H9 (cell line): Measurements from ENCODE around the gene STK10. TPM values are rescaled to one million over a fixed set of nuclear protein-coding genes. Genes with fewer than 3 reads are reported as not detected.

Source experiments
- DNase-seq: peaks from one replicate; pipeline ENCODE4 v3.0.0-alpha.2; 2017
- H2AFZ ChIP-seq: one replicate; pipeline ENCODE4 v1.6.1; 2013; ENCODE audit warnings: mild to moderate bottlenecking, low read length, control low read depth, moderate library complexity
- H2AK5ac ChIP-seq: 2 replicates; pipeline ENCODE4 v1.6.1; 2013; ENCODE audit warnings: low read length, control low read depth, mixed read lengths; ENCODE audit not compliant: insufficient read length
- H2BK120ac ChIP-seq: one replicate; pipeline ENCODE4 v1.6.1; 2013; ENCODE audit warnings: low read depth, mild to moderate bottlenecking, low read length, control low read depth, inconsistent platforms; ENCODE audit not compliant: poor library complexity, severe bottlenecking
- H2BK12ac ChIP-seq: 2 replicates; pipeline ENCODE4 v1.6.1; 2013; ENCODE audit warnings: low read length, control low read depth, mixed read lengths, low read depth; ENCODE audit not compliant: insufficient read length
- H2BK15ac ChIP-seq: 2 replicates; pipeline ENCODE4 v1.6.1; 2013; ENCODE audit warnings: low read depth, low read length, control low read depth
- H2BK20ac ChIP-seq: one replicate; pipeline ENCODE4 v1.6.1; 2013; ENCODE audit warnings: low read depth, mild to moderate bottlenecking, low read length, control low read depth, inconsistent platforms; ENCODE audit not compliant: poor library complexity, severe bottlenecking
- H2BK5ac ChIP-seq: 2 replicates; pipeline ENCODE4 v1.6.1; 2013; ENCODE audit warnings: low read length, control low read depth, mixed read lengths; ENCODE audit not compliant: insufficient read length
- H3K14ac ChIP-seq: 2 replicates; pipeline ENCODE4 v1.6.1; 2013; ENCODE audit warnings: low read length, control low read depth; ENCODE audit not compliant: insufficient read depth
- H3K18ac ChIP-seq: 2 replicates; pipeline ENCODE4 v1.6.1; 2013; ENCODE audit warnings: low read depth, mild to moderate bottlenecking, mixed read lengths, low read length, control low read depth; ENCODE audit not compliant: insufficient read length
- H3K23ac ChIP-seq: 2 replicates; pipeline ENCODE4 v1.6.1; 2013; ENCODE audit warnings: low read length, control low read depth, mixed read lengths, low read depth; ENCODE audit not compliant: insufficient read length
- H3K23me2 ChIP-seq: 2 replicates; pipeline ENCODE4 v1.6.1; 2013; ENCODE audit warnings: low read depth, mild to moderate bottlenecking, mixed read lengths, low read length, control low read depth; ENCODE audit not compliant: insufficient read length, poor library complexity, severe bottlenecking
- H3K27ac ChIP-seq: 2 replicates; pipeline ENCODE4 v1.5.1; 2013; ENCODE audit warnings: low read length, control low read depth, mixed read lengths, low read depth; ENCODE audit not compliant: insufficient read length
- H3K27me3 ChIP-seq: 2 replicates; pipeline ENCODE4 v1.6.1; 2013; ENCODE audit warnings: low read length, control low read depth, inconsistent platforms; ENCODE audit not compliant: insufficient read depth
- H3K4ac ChIP-seq: 2 replicates; pipeline ENCODE4 v1.6.1; 2013; ENCODE audit warnings: low read depth, mild to moderate bottlenecking, control low read depth, inconsistent platforms, low read length, moderate library complexity
- H3K4me1 ChIP-seq: 2 replicates; pipeline ENCODE4 v1.6.1; 2013; ENCODE audit warnings: low read length, control low read depth, inconsistent platforms; ENCODE audit not compliant: insufficient read depth
- H3K4me2 ChIP-seq: 2 replicates; pipeline ENCODE4 v1.6.1; 2013; ENCODE audit warnings: low read length, control low read depth, mixed read lengths; ENCODE audit not compliant: insufficient read length, insufficient read depth
- H3K56ac ChIP-seq: 2 replicates; pipeline ENCODE4 v1.6.1; 2013; ENCODE audit warnings: low read depth, mild to moderate bottlenecking, mixed read lengths, low read length, control low read depth; ENCODE audit not compliant: insufficient read length
- H3K79me1 ChIP-seq: 2 replicates; pipeline ENCODE4 v1.6.1; 2013; ENCODE audit warnings: low read depth, mild to moderate bottlenecking, moderate library complexity, low read length, control low read depth, inconsistent platforms; ENCODE audit not compliant: insufficient read depth, poor library complexity, severe bottlenecking
- H3K79me2 ChIP-seq: 2 replicates; pipeline ENCODE4 v1.6.1; 2013; ENCODE audit warnings: low read length, control low read depth, inconsistent platforms; ENCODE audit not compliant: insufficient read depth
- H3K9ac ChIP-seq: 2 replicates; pipeline ENCODE4 v1.6.1; 2013; ENCODE audit warnings: low read length, control low read depth, mixed read lengths; ENCODE audit not compliant: insufficient read length; ENCODE audit errors: extremely low read depth
- H3K9me3 ChIP-seq: one replicate; pipeline ENCODE4 v1.6.1; 2013; ENCODE audit warnings: low read depth, low read length, inconsistent platforms; ENCODE audit not compliant: control insufficient read depth
- H3T11ph ChIP-seq: one replicate; pipeline ENCODE4 v1.6.1; 2013; ENCODE audit warnings: mild to moderate bottlenecking, low read length, control low read depth, inconsistent platforms
- H4K20me1 ChIP-seq: one replicate; pipeline ENCODE4 v1.6.1; 2013; ENCODE audit not compliant: control insufficient read depth, insufficient read length, insufficient read depth
- H4K5ac ChIP-seq: 2 replicates; pipeline ENCODE4 v1.6.1; 2013; ENCODE audit warnings: low read depth, mild to moderate bottlenecking, mixed read lengths, low read length, control low read depth; ENCODE audit not compliant: insufficient read length
- H4K8ac ChIP-seq: replicated peaks from 2 replicates; pipeline ENCODE4 v1.6.1; 2013; ENCODE audit warnings: low read length, control low read depth, mixed read lengths, low read depth; ENCODE audit not compliant: insufficient read length
- H4K91ac ChIP-seq: 2 replicates; pipeline ENCODE4 v1.6.1; 2013; ENCODE audit warnings: low read depth, mild to moderate bottlenecking, moderate library complexity, mixed read lengths, low read length, control low read depth; ENCODE audit not compliant: insufficient read length
- H3K27ac Mint-ChIP-seq, 3 experiments: 2 replicates in 2 of 3; 3 replicates in 1 of 3; pipeline ENCODE4 v1.8.0; 2020 to 2021; ENCODE audit warnings: mixed read lengths in 3 of 3, mild to moderate bottlenecking in 1 of 3, moderate library complexity in 1 of 3
- H3K27me3 Mint-ChIP-seq: 2 replicates; pipeline ENCODE4 v1.8.0; 2021; ENCODE audit warnings: low read depth, mild to moderate bottlenecking, moderate library complexity, mixed read lengths
- H3K36me3 Mint-ChIP-seq, 3 experiments: 2 replicates in 2 of 3; 3 replicates in 1 of 3; pipeline ENCODE4 v1.8.0; 2020 to 2021; ENCODE audit warnings: low read depth in 3 of 3, mixed read lengths in 3 of 3; ENCODE audit not compliant: insufficient read depth in 1 of 3
- H3K4me1 Mint-ChIP-seq, 2 experiments: 2 replicates each; pipeline ENCODE4 v1.8.0; 2020; ENCODE audit warnings: mixed read lengths in 2 of 2
- H3K4me3 Mint-ChIP-seq, 2 experiments: 2 replicates in 1 of 2; 3 replicates in 1 of 2; pipeline ENCODE4 v1.8.0; 2020 to 2021; ENCODE audit warnings: mild to moderate bottlenecking in 2 of 2, mixed read lengths in 2 of 2, moderate library complexity in 1 of 2
- H3K9me3 Mint-ChIP-seq, 2 experiments: 2 replicates in 1 of 2; 3 replicates in 1 of 2; pipeline ENCODE4 v1.8.0; 2020; ENCODE audit warnings: mild to moderate bottlenecking in 2 of 2, mixed read lengths in 2 of 2, moderate library complexity in 1 of 2
- CTCF ChIP-seq: fragments of 200-600 bp; sonication (generic); conservative IDR thresholded peaks from 3 replicates; pipeline ENCODE4 v1.8.0; 2021; ENCODE audit warnings: antibody characterized with exemption, mild to moderate bottlenecking
- WGBS: extraction: QIAGEN DNeasy Blood & Tissue Kit; methylation state at CpG from one replicate; pipeline ENCODE4 v1.1.7; 2013; ENCODE audit warnings: missing lambda C conversion rate, low lambda C conversion rate, mixed read lengths; ENCODE audit not compliant: insufficient read length; ENCODE audit errors: extremely low coverage; 5-methylcytosine and 5-hydroxymethylcytosine counted together
- total RNA-seq: library from RNA; stranded (reverse); gene quantifications from 2 replicates; pipeline ENCODE4 v1.2.1, GENCODE V29; 2021

Gene STK10
- total RNA-seq, 1 experiment from 2014 or later, result 14.6 TPM

- Histone ChIP-seq H2AFZ (no peak overlapping the region), H3K4me2 (no peak overlapping the region), H3K79me1 (no peaks in the 10 kb centered on the region), H2BK5ac (no peak overlapping the region), H3T11ph (no peak overlapping the region), H3K27me3 (no peaks in the 10 kb centered on the region), H3K9ac (no peak overlapping the region), H3K23me2 (peaks cover 3% of the 10 kb centered on the region), H3K27ac (no peak overlapping the region), H3K18ac (no peak overlapping the region), H2BK120ac (no peak overlapping the region), H2AK5ac (no peak overlapping the region), H4K20me1 (peaks cover 3% of the 10 kb centered on the region), H4K5ac (no peak overlapping the region), H3K14ac (no peak overlapping the region), H2BK15ac (no peak overlapping the region), H2BK20ac (no peak overlapping the region), H3K9me3 (no peaks in the 10 kb centered on the region), H3K23ac (no peak overlapping the region), H3K79me2 (no peaks in the 10 kb centered on the region), H4K8ac (no peak overlapping the region), H2BK12ac (no peak overlapping the region), H4K91ac (no peak overlapping the region), H3K4ac (no peak overlapping the region), H3K56ac (no peak overlapping the region), H3K4me1 (no peaks in the 10 kb centered on the region)
- Mint-ChIP-seq H3K9me3 (no peaks in the 10 kb centered on the region), H3K27me3 (no peaks in the 10 kb centered on the region), H3K27ac (no peak overlapping the region), H3K4me3 (no peak overlapping the region), H3K4me1 (peaks cover 12 to 14% of the 10 kb centered on the region in 2 experiments), H3K36me3 (peaks cover 0 to 4% (median 0%) of the 10 kb centered on the region in 3 experiments; a peak in 3 of 7 replicates)
- no peak for DNase-seq
- no CpG with 5 or more reads among the region's 3 CpGs for WGBS
- no peak for TF ChIP-seq CTCF
Observed at GRCh38 chr5:172093965-172094364, 94.1 kb downstream of the STK10 start.
